Ovary (tissue), 9 donors: ENCODE results near the gene IL22RA2. TPM values are rescaled to one million over a fixed set of nuclear protein-coding genes. Genes with fewer than 3 reads are reported as not detected.

Experiments used
- DNase-seq, 5 donors: peaks; one replicate each; pipeline ENCODE4 v3.0.0-alpha.2; 2019 to 2020
- H3K27ac ChIP-seq, 2 donors: fragments of 200-600 bp; one replicate each; pipeline versions ENCODE4 v1.5.1 to v1.8.0; 2019 to 2022
- H3K27me3 ChIP-seq: fragments of 200-600 bp; one replicate; pipeline ENCODE4 v1.8.0; 2022
- H3K36me3 ChIP-seq: fragments of 200-600 bp; sonication (generic); one replicate; pipeline ENCODE4 v1.5.1; 2019
- H3K4me1 ChIP-seq: one replicate; pipeline ENCODE4 v1.8.1; 2013; ENCODE audit warnings: mild to moderate bottlenecking, moderate library complexity; ENCODE audit not compliant: insufficient read depth
- H3K4me3 ChIP-seq: fragments of 200-600 bp; sonication (generic); one replicate; pipeline ENCODE4 v1.5.1; 2017
- H3K9me3 ChIP-seq, 2 donors: fragments of 200-600 bp in 1 of 2; sonication (generic) in 1 of 2; one replicate each; pipeline versions ENCODE4 v1.5.1 to v1.8.1; 2013 to 2019; ENCODE audit warnings: mild to moderate bottlenecking in 1 of 2, moderate library complexity in 1 of 2
- CTCF ChIP-seq, 3 donors: fragments of 450-650 bp in 2 of 3; fragments of 200-600 bp in 1 of 3; IDR thresholded peaks; one replicate each; pipeline versions ENCODE4 v1.5.1 to v1.8.0; 2016 to 2022; ENCODE audit warnings: antibody characterized with exemption in 3 of 3, mild to moderate bottlenecking in 1 of 3
- EP300 ChIP-seq: sonication (generic); formaldehyde crosslinking; IDR thresholded peaks from one replicate; pipeline ENCODE4 v1.6.1; 2017; ENCODE audit warnings: antibody characterized with exemption
- POLR2A ChIP-seq: fragments of 450-650 bp; IDR thresholded peaks from one replicate; pipeline ENCODE4 v1.6.1; 2017; ENCODE audit warnings: antibody characterized with exemption, mild to moderate bottlenecking, moderate library complexity
- WGBS, 3 donors: extraction: QIAGEN DNeasy Blood & Tissue Kit in 1 of 3; methylation state at CpG; one replicate each; pipeline versions ENCODE4 v1.1.5 to v1.1.7; 2013 to 2017; 5-methylcytosine and 5-hydroxymethylcytosine counted together
- intact Hi-C, 4 donors: fragments of 100-400 bp; cut with DNase I; formaldehyde crosslinking; loops; one replicate each; pipeline versions ENCODE4 v1.11.0 to v1.15.1; 2022 to 2023
- polyA plus RNA-seq, 2 donors: library from polyadenylated mRNA; stranded (reverse); fragments of 200-250 nt in 1 of 2; fragments of 350-450 nt in 1 of 2; fragmentation: Illumina TruSeq in 1 of 2; extraction: RNeasy Lipid Tissue Mini Kit (QIAGEN cat#74804) in 1 of 2; gene quantifications; one replicate each; pipeline ENCODE4 v1.2.3, GENCODE V29; 2013 to 2014
- total RNA-seq, 7 donors: library from RNA; depleted of rRNA in 2 of 7; stranded (reverse); fragments of >200 nt in 2 of 7; fragmentation: NEBNext Ultra II Directional in 3 of 7; extraction: Animal tissue kit (Norgen Biotek cat#: 25700) in 3 of 7; gene quantifications; one replicate each; pipeline versions ENCODE4 v1.1.0 to v1.2.4, GENCODE V29; 2016 to 2023
- donor health status: DM: no; HTN: no; CAD: no; lungs with moderate emphysema.
- donor health status: DM: no; HTN: no; CAD: no.
- donor health status: Bipolar disorder and iron deficiency.
- donor health status: DM: yes; HTN: yes; CAD: no.
- donor health status: DM: no; HTN: no; CAD: no.
- donor health status: DM: yes; HTN: yes; CAD: no.

Gene IL22RA2
- total and polyA plus RNA-seq, 9 donors: not detected

DNA sequence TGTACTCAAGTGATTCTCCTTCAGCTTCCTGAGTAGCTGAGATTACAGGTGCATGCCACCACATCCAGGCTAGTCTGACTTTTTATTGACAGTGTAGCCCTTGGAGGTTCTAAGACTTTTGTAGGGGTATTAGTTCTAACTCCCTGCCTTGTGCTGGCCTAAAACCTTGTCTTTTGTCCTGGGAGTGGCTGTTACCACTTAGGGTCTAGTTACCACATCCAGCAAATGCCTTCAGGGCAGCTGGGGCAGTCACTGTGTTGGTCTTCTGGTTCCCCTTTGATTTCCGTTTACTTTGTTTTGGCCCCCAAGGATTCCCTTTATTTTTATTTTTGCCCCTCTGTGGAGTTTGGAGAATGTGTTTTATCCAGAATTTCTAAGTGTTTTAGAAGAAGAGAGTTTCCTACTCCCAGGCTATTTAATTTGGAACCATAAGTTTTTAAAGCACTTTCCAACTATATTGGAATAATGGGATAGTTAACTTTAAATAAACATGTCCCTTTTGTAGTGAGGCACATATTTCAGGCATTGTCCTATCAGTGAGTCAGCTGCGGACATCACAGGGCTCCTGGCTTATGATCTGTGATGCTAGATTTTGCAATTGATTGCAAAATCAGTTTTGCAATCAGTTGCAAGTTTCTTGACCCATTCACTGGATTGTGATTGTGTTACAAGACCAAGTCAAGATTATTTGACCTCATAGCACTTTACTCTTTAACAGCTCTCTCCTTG lies 25.0 kb downstream of the IL22RA2 start:
- Histone ChIP-seq H3K36me3 (no peaks in the 10 kb centered on the region), H3K4me1 (no peaks in the 10 kb centered on the region), H3K4me3 (no peak overlapping the region), H3K9me3 (no peaks in the 10 kb centered on the region), H3K27ac (no peak overlapping the region), H3K27me3 (no peaks in the 10 kb centered on the region)
- TF ChIP-seq EP300: no peak
- no peak for TF ChIP-seq POLR2A
- TF ChIP-seq CTCF (IDR thresholded peaks at IDR 0.05): no peak
- 81 to 83% (median 83%) methylated on average over 2 of the region's 2 CpGs for WGBS, 3 donors
- DNase-seq: no peak
- intact Hi-C loops: no loop called here

DNA sequence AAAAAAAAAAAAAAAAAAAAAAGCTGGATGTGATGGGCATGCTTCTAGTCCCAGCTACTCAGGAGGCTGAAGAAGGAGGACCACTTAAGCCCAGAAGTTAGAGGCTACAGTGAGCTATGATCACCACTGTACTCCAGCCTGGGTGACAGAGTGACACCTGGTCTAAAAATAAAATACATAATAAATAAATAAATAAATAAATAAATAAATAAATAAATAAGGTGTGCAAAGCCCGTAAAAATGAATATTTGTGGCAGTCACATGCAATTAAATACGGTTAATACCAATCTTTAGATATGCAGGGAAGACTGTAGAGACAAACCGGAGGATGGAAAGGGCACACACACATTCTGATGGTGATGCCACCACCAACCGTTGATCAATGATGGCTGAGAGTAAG lies 26.2 kb downstream of the IL22RA2 start:
- 92 to 95% (median 94%) methylated on average over 4 of the region's 4 CpGs for WGBS, 3 donors
- intact Hi-C loops: no loop called here
- no peak overlapping the region for H3K27ac ChIP-seq

GRCh38 chr6:137146206-137146605 lies 27.2 kb downstream of the IL22RA2 start:
- intact Hi-C loops: no loop called here
- no peaks in the 10 kb centered on the region for H3K4me1 ChIP-seq
- DNase-seq: no peak

More for the DNA sequence above, 26.2 kb downstream of the IL22RA2 start:
- DNase-seq: no peak
- H3K4me1 ChIP-seq: no peaks in the 10 kb centered on the region
- H3K9me3 ChIP-seq: no peaks in the 10 kb centered on the region
- no peaks in the 10 kb centered on the region for H3K27me3 ChIP-seq
- no peak overlapping the region for H3K4me3 ChIP-seq
- H3K36me3 ChIP-seq: no peaks in the 10 kb centered on the region
- TF ChIP-seq EP300 (no peak), POLR2A (no peak), CTCF (IDR thresholded peaks at IDR 0.05) (no peak)

GRCh38 chr6:137145421-137145820 lies 28.0 kb downstream of the IL22RA2 start:
- 61 to 70% (median 69%) methylated on average over 4 of the region's 4 CpGs for WGBS, 3 donors

More at GRCh38 chr6:137146206-137146605, 27.2 kb downstream of the IL22RA2 start:
- H3K36me3 ChIP-seq: no peaks in the 10 kb centered on the region
- TF ChIP-seq POLR2A (no peak), EP300 (no peak), CTCF (IDR thresholded peaks at IDR 0.05) (no peak)
- no peaks in the 10 kb centered on the region for H3K9me3 ChIP-seq
- no peak overlapping the region for H3K4me3 ChIP-seq
- 81 to 87% (median 84%) methylated on average over 4 of the region's 4 CpGs for WGBS, 3 donors
- H3K27me3 ChIP-seq: no peaks in the 10 kb centered on the region
- no peak overlapping the region for H3K27ac ChIP-seq

GRCh38 chr6:137136065-137136464 lies 37.4 kb downstream of the IL22RA2 start:
- no peaks in the 10 kb centered on the region for H3K9me3 ChIP-seq
- intact Hi-C loops: no loop called here
- no peak for TF ChIP-seq POLR2A
- no peak for TF ChIP-seq CTCF (IDR thresholded peaks at IDR 0.05)
- no peak for TF ChIP-seq EP300

More at GRCh38 chr6:137145421-137145820, 28.0 kb downstream of the IL22RA2 start:
- Histone ChIP-seq H3K9me3 (no peaks in the 10 kb centered on the region), H3K27ac (no peak overlapping the region), H3K4me1 (no peaks in the 10 kb centered on the region), H3K4me3 (no peak overlapping the region), H3K27me3 (no peaks in the 10 kb centered on the region), H3K36me3 (no peaks in the 10 kb centered on the region)
- intact Hi-C loops: no loop called here
- no peak for DNase-seq
- TF ChIP-seq EP300 (no peak), POLR2A (no peak)

More at GRCh38 chr6:137136065-137136464, 37.4 kb downstream of the IL22RA2 start:
- Histone ChIP-seq H3K36me3 (no peaks in the 10 kb centered on the region), H3K4me3 (no peak overlapping the region), H3K27me3 (no peaks in the 10 kb centered on the region), H3K27ac (no peak overlapping the region), H3K4me1 (no peaks in the 10 kb centered on the region)
- DNase-seq: no peak
- WGBS, 3 donors: 72 to 81% (median 77%) methylated on average over 1 of the region's 1 CpG
